ENCODE measurements around the gene SNX24.
"Not testable (repeated sequence)": the region's sequence is repeated elsewhere in the genome, so short reads cannot be mapped to it uniquely, and the experiment has no call there.

DNA sequence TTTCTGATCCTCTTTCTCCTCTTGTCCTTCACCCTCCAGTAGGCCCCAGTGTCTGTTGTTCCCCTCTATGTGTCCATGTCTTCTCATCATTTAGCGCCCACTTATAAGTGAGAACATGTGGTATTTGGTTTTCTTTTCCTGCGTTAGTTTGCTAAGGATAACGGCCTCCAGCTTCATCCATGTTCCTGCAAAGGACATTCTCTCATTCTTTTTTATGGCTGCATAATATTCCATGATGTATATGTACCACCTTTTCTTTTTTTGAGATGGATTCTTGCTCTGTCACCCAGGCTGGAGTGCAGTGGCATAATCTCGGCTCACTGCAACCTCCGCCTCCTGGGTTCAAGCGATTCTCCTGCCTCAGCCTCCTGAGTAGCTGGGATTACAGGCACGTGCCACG is 12.1 kb downstream of the SNX24 start:
- TF ChIP-seq, protein P1, sequence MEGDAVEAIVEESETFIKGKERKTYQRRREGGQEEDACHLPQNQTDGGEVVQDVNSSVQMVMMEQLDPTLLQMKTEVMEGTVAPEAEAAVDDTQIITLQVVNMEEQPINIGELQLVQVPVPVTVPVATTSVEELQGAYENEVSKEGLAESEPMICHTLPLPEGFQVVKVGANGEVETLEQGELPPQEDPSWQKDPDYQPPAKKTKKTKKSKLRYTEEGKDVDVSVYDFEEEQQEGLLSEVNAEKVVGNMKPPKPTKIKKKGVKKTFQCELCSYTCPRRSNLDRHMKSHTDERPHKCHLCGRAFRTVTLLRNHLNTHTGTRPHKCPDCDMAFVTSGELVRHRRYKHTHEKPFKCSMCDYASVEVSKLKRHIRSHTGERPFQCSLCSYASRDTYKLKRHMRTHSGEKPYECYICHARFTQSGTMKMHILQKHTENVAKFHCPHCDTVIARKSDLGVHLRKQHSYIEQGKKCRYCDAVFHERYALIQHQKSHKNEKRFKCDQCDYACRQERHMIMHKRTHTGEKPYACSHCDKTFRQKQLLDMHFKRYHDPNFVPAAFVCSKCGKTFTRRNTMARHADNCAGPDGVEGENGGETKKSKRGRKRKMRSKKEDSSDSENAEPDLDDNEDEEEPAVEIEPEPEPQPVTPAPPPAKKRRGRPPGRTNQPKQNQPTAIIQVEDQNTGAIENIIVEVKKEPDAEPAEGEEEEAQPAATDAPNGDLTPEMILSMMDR (IDR thresholded peaks at IDR 0.05; ENCODE audit: insufficient read depth, low read length, poor library complexity, severe bottlenecking): not testable (repeated sequence)
- not testable (repeated sequence) for TF ChIP-seq EZH2phosphoT487 (conservative IDR thresholded peaks at IDR 0.05; ENCODE audit: low read length)

All from SU-DHL-6 (cell line).